ENCODE measurements around the gene OSBPL8. TPM values are rescaled to one million over a fixed set of nuclear protein-coding genes. Genes with fewer than 3 reads are reported as not detected.

OSBPL8 gene
- total and polyA plus RNA-seq, 2 experiments from 2014 or later = 20.1 to 82.5 TPM

GRCh38 chr12:76360316-76360715 is 199.3 kb downstream of the OSBPL8 start:
- no peaks in the 10 kb centered on the region for H4K20me1 ChIP-seq (ENCODE audit: insufficient read depth, poor library complexity, severe bottlenecking)
- whole genome bisulfite sequencing (ENCODE audit: low lambda C conversion rate, missing lambda C conversion rate) = over 99% methylated on average over 9 of the region's 9 CpGs
- H3K4me1 ChIP-seq (ENCODE audit: insufficient read depth) = no peaks in the 10 kb centered on the region
- TF ChIP-seq EZH2phosphoT487 (IDR thresholded peaks at IDR 0.05; ENCODE audit: low read depth, severe bottlenecking, unreplicated experiment) = no peak
- no peak for TF ChIP-seq EZH2 (IDR thresholded peaks at IDR 0.05; ENCODE audit: borderline replicate concordance)
- TF ChIP-seq CTCF (IDR thresholded peaks at IDR 0.05; ENCODE audit: poor library complexity) = no peak
- no peaks in the 10 kb centered on the region for H3K27me3 ChIP-seq
- no peak overlapping the region for H3K27ac ChIP-seq
- H2AFZ ChIP-seq = no peak overlapping the region
- H3K9me2 ChIP-seq (replicated peaks; ENCODE audit: insufficient read depth) = no peaks in the 10 kb centered on the region
- no peaks in the 10 kb centered on the region for H3K9me3 ChIP-seq (ENCODE audit: low read depth)
- no peak overlapping the region for H3K4me3 ChIP-seq
- no peaks in the 10 kb centered on the region for H3K36me3 ChIP-seq (replicated peaks; ENCODE audit: insufficient read depth, low read depth)
- DNase-seq (ENCODE audit: low spot score) = no peak
- no peaks in the 10 kb centered on the region for H3K79me2 ChIP-seq
- H3K4me2 ChIP-seq = no peak overlapping the region

DNA sequence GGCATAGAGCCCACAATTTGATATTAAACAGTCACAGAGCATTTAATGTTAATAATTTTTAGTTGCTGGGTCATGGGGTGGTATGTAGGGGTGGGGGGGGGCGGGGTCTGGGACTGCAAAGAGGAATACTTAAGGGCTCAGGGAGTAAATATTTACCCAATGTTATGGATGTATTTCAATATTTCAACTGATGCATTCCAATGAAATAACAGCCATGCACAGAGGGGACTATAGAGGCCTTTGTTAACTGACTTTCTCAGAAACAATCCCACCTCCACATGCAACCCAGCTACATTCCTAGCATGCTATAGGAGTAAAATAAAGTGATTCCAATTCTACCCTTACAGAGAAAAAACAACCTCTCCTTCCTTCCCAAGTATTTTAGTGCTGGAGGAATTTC is 203.5 kb downstream of the OSBPL8 start:
- no peaks in the 10 kb centered on the region for H3K9me2 ChIP-seq (replicated peaks; ENCODE audit: insufficient read depth)
- H3K27ac ChIP-seq = no peak overlapping the region
- no peaks in the 10 kb centered on the region for H3K36me3 ChIP-seq (replicated peaks; ENCODE audit: insufficient read depth, low read depth)
- no peaks in the 10 kb centered on the region for H3K9me3 ChIP-seq (ENCODE audit: low read depth)
- H3K4me2 ChIP-seq = no peak overlapping the region
- H3K79me2 ChIP-seq = no peaks in the 10 kb centered on the region
- TF ChIP-seq EZH2 (IDR thresholded peaks at IDR 0.05; ENCODE audit: borderline replicate concordance) = no peak
- no peak for TF ChIP-seq EZH2phosphoT487 (IDR thresholded peaks at IDR 0.05; ENCODE audit: low read depth, severe bottlenecking, unreplicated experiment)
- no peak for TF ChIP-seq CTCF (IDR thresholded peaks at IDR 0.05; ENCODE audit: poor library complexity)
- H4K20me1 ChIP-seq (ENCODE audit: insufficient read depth, poor library complexity, severe bottlenecking) = no peaks in the 10 kb centered on the region
- H3K27me3 ChIP-seq = no peaks in the 10 kb centered on the region
- H3K4me1 ChIP-seq (ENCODE audit: insufficient read depth) = no peaks in the 10 kb centered on the region
- DNase-seq (ENCODE audit: low spot score) = no peak
- no peak overlapping the region for H3K4me3 ChIP-seq
- no peak overlapping the region for H2AFZ ChIP-seq
- no CpG with 5 or more reads among the region's 1 CpG for WGBS (ENCODE audit: low lambda C conversion rate, missing lambda C conversion rate)

DNA sequence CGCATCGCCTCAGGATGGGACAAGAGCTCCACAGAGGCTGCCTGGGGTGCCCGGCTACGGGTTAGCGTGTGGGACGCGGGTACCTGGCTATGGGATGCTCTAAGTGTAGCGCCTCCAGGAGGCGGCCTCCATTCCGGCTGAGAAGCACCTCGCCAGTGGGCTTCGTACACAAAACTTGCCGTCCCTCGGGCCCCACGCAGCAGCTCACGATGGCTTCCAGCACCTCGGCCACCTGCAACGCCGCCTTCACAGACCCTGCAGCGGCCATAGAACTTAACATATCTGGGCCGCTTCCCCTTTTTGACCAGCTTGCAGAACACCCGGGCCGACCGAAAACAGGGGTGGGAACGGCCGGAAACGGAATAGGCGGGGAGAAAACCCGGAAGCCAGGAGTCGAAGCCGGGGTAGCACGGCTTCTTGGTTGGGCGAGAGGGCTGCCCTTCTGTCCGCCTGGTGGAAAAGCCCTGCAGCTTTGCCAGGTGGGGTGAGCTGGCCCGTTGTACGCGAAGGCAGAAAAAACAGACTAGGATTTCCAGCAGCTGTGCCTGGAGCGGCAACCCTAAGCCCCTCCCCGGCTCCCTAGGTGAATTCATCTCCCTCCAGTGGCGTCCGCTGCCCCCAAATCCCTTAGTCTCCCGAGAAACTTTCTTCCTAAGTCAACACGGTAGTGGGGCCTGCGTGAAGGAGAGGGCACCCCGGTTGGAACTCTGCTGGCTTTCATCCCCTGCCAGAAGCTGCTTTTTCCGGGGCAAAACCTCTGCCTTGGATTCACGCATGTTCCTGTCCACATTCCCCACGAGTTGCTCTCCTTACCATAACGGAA is 211.3 kb downstream of the OSBPL8 start, which contains the start of gene BBS10:
Gene BBS10, minus strand, starts transcription at position 337 of the 823 bp plus-strand sequence. Its CDS starts 57 bp downstream, at position 280.
- Histone ChIP-seq H4K20me1 (ENCODE audit: insufficient read depth, poor library complexity, severe bottlenecking) (no peaks in the 10 kb centered on the region), H3K27me3 (no peaks in the 10 kb centered on the region), H3K4me3 (peak within 1 kb of the TSS; percentile 88), H3K36me3 (replicated peaks; ENCODE audit: insufficient read depth, low read depth) (no peaks in the 10 kb centered on the region), H2AFZ (peak within 1 kb of the TSS; percentile 91), H3K4me1 (ENCODE audit: insufficient read depth) (peaks cover 14% of the 10 kb centered on the region), H3K9me2 (replicated peaks; ENCODE audit: insufficient read depth) (no peaks in the 10 kb centered on the region), H3K9me3 (ENCODE audit: low read depth) (no peaks in the 10 kb centered on the region), H3K4me2 (peak within 1 kb of the TSS; percentile 84), H3K79me2 (peaks cover 26% of the 10 kb centered on the region), H3K27ac (peak within 1 kb of the TSS; percentile 93)
- peak; percentile 93 for DNase-seq (ENCODE audit: low spot score)
- TF ChIP-seq EZH2phosphoT487 (IDR thresholded peaks at IDR 0.05; ENCODE audit: low read depth, severe bottlenecking, unreplicated experiment) (no peak), CTCF (IDR thresholded peaks at IDR 0.05; ENCODE audit: poor library complexity) (peak; percentile 62)
- 3% methylated on average over 49 of the region's 49 CpGs for WGBS (ENCODE audit: low lambda C conversion rate, missing lambda C conversion rate)
